Adipocyte (in vitro differentiated cells): Measurements from ENCODE around the gene ATRAID.
"Not testable (repeated sequence)": the region's sequence is repeated elsewhere in the genome, so short reads cannot be mapped to it uniquely, and the experiment has no call there.

Source experiments
- DNase-seq: peaks from one replicate; pipeline ENCODE4 v3.0.0-alpha.2; 2015; ENCODE audit warnings: low read depth
- H3K27me3 ChIP-seq: replicated peaks from 2 replicates; pipeline ENCODE4 v1.7.0; 2013; ENCODE audit warnings: mild to moderate bottlenecking, low read length, moderate library complexity; ENCODE audit not compliant: control insufficient read depth, insufficient read depth
- H3K36me3 ChIP-seq: 2 replicates; pipeline ENCODE4 v1.7.0; 2013; ENCODE audit warnings: low read length, mild to moderate bottlenecking, moderate library complexity; ENCODE audit not compliant: control insufficient read depth, insufficient read depth, severe bottlenecking
- H3K4me1 ChIP-seq: 2 replicates; pipeline ENCODE4 v1.7.0; 2013; ENCODE audit warnings: mild to moderate bottlenecking, low read length, moderate library complexity; ENCODE audit not compliant: control insufficient read depth, insufficient read depth
- H3K4me3 ChIP-seq: 2 replicates; pipeline ENCODE4 v1.7.0; 2013; ENCODE audit warnings: mild to moderate bottlenecking, low read length, moderate library complexity
- H3K9ac ChIP-seq: 2 replicates; pipeline ENCODE4 v1.7.0; 2013; ENCODE audit warnings: mild to moderate bottlenecking, low read length, moderate library complexity
- H3K9me3 ChIP-seq: 2 replicates; pipeline ENCODE4 v1.7.0; 2013; ENCODE audit warnings: mild to moderate bottlenecking, low read length, moderate library complexity; ENCODE audit not compliant: control insufficient read depth

Gene ATRAID

DNA sequence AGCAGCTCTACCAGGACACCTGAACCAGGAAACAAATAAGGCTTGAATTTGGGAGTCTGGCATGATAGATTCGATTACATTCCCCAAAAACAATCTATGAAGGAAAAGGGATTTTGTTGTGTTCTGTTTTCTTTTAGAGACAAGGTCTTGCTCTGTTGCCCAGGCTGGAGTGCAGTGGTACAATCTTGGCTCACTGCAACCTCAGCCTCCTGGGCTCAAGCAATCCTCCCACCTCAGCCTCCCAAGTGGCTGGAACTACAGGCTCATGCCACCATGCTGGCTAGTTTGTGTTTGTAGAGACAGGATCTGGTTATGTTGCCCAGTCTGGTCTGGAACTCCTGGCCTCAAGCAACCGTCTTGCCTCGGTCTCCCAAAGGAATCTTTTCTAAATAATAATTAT, 13.8 kb upstream of the ATRAID start:
- H3K27me3 ChIP-seq, H3K4me1 ChIP-seq, H3K9ac ChIP-seq, H3K4me3 ChIP-seq, H3K9me3 ChIP-seq, DNase-seq: not testable (repeated sequence)
- peaks cover 30% of the 10 kb centered on the region for H3K36me3 ChIP-seq

DNA sequence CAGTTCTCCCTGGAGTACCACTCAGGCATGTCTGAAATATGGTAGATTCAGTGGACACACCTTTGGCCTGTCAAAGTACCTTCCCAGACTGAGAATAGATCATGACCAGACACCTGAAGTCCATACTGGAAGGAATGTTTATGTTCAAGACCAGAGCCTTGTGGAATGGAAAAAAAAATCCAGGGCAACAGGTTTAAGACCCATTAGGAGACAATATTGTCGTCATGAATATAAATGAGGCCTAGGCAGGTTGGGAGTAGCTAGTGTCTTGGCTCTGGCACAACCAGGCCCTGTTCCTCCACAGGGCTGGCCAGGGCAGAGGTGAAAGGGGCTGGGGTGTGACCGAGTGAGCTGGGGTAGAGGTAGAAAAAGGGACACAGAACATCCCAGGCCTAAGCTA, 13.2 kb upstream of the ATRAID start:
- H3K4me1 ChIP-seq = no peaks in the 10 kb centered on the region
- H3K9me3 ChIP-seq = no peaks in the 10 kb centered on the region
- peaks cover 36% of the 10 kb centered on the region for H3K36me3 ChIP-seq

DNA sequence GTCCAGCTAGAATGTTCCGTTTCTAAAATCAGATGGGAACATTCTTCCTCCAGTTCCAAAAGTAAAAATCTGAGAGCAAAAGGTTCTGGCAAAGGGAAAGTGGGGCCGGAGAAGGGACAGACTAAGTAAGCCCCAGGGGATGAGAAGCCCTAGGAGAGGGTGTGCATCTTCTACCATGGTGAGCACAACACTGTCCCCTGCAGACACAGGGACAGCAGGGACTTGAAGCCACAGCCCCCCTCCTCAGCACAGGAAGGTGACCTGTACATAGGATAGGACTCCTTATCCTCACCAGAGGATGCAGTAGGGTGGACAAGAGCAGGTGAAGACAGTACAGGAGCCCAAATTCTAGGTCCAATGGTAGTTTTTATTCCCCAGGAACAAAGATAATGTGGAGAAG, 12.6 kb upstream of the ATRAID start:
- no peak for DNase-seq

More for the DNA sequence above, 13.2 kb upstream of the ATRAID start:
- Histone ChIP-seq H3K4me3 (no peak overlapping the region), H3K9ac (no peak overlapping the region), H3K27me3 (no peaks in the 10 kb centered on the region)
- no peak for DNase-seq

DNA sequence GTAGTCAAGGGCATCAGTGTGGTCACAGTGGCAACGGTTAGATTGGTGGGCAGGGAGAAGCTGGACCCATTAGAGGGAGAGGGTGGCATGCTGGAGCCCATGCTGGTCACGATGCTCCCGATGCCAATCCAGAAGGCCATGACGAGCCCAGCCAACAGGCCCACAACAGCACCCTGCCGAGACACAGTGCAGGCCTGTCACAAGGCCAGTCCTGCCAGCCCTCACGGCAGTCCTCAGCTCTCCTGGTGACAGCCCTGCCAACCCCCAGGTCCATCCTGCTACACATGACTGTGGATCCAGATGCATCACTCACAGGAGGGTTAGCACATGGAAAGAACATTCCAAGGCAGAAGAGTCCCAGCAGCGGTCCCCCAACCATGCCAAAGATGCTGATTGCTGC, 10.2 kb upstream of the ATRAID start:
- H3K36me3 ChIP-seq = peaks cover 66% of the 10 kb centered on the region
- no peaks in the 10 kb centered on the region for H3K27me3 ChIP-seq
- no peaks in the 10 kb centered on the region for H3K4me1 ChIP-seq
- no peaks in the 10 kb centered on the region for H3K9me3 ChIP-seq
- DNase-seq = no peak
- no peak overlapping the region for H3K4me3 ChIP-seq
- no peak overlapping the region for H3K9ac ChIP-seq

More for the DNA sequence above, 12.6 kb upstream of the ATRAID start:
- no peaks in the 10 kb centered on the region for H3K4me1 ChIP-seq
- no peak overlapping the region for H3K4me3 ChIP-seq
- H3K9me3 ChIP-seq = no peaks in the 10 kb centered on the region
- no peaks in the 10 kb centered on the region for H3K27me3 ChIP-seq
- peaks cover 42% of the 10 kb centered on the region for H3K36me3 ChIP-seq
- H3K9ac ChIP-seq = no peak overlapping the region

DNA sequence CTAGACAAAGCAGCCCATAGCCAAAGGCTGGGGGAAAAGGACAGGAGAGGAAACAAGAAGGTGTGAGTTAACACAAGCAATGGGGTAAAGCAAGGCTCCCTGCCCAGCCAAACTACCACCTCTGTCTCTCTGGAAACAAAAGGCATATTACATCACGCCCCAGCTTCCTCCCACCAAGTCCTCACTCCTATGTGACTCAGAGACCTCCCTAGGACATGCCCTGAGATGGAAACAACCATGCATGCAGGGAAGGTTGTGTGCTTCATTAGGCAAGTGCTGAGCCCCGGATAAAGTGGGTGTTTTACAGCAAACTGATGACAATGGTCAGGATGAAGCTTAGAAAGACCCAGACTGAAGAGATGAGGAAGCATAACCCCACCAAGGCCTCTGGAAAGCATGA, 9.0 kb upstream of the ATRAID start:
- no peaks in the 10 kb centered on the region for H3K9me3 ChIP-seq
- no peaks in the 10 kb centered on the region for H3K27me3 ChIP-seq
- H3K4me3 ChIP-seq = no peak overlapping the region
- H3K9ac ChIP-seq = no peak overlapping the region
- peaks cover 78% of the 10 kb centered on the region for H3K36me3 ChIP-seq
- DNase-seq = no peak
- H3K4me1 ChIP-seq = peaks cover 4% of the 10 kb centered on the region

DNA sequence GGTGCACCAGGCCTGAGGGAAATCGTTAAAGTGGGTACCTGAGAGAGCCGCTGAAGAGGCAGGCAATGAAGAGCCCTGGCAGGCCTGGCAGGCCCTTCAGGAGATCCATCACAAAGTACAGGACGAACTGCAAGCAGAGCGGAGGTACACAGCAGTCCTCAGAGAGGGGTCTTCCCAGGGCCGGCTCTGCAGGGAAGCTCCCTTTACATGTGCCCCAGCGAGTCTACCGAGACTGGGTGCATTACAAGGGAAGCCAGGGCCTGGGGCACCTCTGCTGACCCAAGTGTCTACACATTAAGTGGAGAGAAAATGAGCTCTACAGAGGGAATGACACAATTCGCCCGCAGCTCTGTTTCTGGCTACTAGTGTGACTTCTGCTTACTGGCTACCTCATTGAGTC, 8.1 kb upstream of the ATRAID start:
- Histone ChIP-seq H3K36me3 (peaks cover 87% of the 10 kb centered on the region), H3K27me3 (no peaks in the 10 kb centered on the region), H3K4me3 (no peak overlapping the region), H3K4me1 (peaks cover 11% of the 10 kb centered on the region), H3K9me3 (no peaks in the 10 kb centered on the region), H3K9ac (no peak overlapping the region)
- no peak for DNase-seq

DNA sequence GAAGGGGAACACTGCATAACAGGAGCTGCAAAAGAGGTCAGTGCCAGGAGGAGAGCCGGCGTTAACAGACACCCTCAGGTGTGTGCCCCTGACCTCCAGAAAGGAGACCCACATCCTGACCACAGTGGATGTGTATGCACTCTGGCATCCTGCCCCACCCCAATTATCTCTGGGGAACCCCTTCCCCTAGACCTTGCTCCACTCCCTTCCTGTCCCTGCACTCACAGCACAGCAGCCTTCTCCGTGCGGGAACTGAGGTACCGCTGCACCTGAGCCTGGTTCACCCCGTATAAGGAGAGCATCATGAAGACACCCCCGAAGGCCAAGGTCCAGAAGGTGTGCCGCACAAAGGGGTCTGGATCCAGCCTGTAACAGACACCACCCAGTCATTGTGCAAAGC, 7.3 kb upstream of the ATRAID start:
- no peaks in the 10 kb centered on the region for H3K9me3 ChIP-seq
- H3K4me3 ChIP-seq = no peak overlapping the region
- H3K36me3 ChIP-seq = peaks cover 92% of the 10 kb centered on the region
- no peak overlapping the region for H3K9ac ChIP-seq
- peaks cover 19% of the 10 kb centered on the region for H3K4me1 ChIP-seq
- no peak for DNase-seq
- H3K27me3 ChIP-seq = no peaks in the 10 kb centered on the region

DNA sequence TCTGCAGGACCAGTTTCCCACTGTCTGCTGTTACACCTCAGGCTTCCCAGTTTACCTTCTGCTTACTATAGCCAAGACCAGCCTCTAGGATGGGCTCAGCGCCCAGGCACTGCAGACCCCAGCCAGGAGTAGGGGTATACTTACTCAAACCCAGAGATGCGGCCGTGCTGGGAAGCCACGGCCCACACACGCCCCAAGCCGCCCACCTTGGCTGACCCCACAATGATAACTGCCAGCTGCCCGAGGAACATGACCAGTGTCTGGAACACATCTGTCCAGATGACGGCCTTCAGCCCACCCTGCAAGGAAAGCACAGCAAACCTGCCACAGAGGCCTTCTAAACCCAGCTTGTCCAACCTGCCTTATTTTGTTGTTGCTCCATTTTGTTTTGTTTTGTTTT, 6.6 kb upstream of the ATRAID start:
- no peak for DNase-seq
- Histone ChIP-seq H3K4me1 (peaks cover 26% of the 10 kb centered on the region), H3K27me3 (no peaks in the 10 kb centered on the region), H3K9ac (no peak overlapping the region), H3K36me3 (peaks cover 86% of the 10 kb centered on the region), H3K4me3 (no peak overlapping the region), H3K9me3 (no peaks in the 10 kb centered on the region)

DNA sequence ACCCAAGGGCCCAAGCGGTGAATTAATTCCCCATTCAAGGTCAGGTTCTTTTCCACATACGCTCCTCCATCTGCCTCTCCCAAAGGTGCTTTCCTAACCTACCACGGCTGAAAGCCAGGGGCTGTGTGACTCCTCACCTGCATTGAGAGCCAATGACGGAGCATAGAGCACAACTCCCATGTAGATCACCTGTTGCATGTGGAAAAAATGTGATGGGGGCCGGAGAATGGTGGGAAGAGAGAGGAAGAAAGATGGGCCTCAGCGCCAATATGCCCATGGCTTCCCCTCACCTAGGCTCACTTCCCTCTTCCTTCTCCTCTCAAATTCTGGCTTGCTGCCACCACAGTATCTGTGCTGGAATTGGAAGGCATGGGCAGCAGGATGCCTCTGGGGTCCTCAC, 5.5 kb upstream of the ATRAID start:
- Histone ChIP-seq H3K36me3 (peaks cover 79% of the 10 kb centered on the region), H3K9me3 (no peaks in the 10 kb centered on the region), H3K4me3 (no peak overlapping the region), H3K4me1 (peaks cover 32% of the 10 kb centered on the region), H3K27me3 (no peaks in the 10 kb centered on the region), H3K9ac (no peak overlapping the region)
- no peak for DNase-seq

DNA sequence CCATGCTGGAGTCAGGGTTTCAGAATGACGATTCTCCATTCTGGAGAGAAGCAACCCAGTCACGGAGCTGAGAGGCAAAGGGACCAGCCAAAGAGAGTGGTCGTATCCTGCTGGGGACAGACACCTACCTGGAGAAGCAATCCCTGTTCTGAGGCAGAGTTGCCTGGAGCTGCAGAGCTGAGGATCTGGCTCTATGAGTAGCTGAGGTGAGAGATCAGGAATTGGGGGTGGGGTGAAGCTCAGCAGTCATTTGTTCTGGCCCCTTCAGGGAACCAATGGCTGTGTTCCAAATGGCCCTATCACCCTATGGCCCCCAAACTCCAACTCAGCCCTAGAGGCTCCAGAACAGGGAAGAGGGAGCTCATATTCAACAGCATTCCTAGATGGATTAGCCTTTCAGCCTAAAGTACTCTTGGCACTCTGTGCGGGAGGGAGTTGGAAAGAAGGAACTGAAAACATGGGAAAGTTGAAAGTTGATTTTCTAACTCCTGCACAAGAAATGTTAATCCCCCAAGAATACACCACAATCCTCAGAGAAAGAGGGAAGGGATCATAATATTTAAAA, 3.3 kb upstream of the ATRAID start:
- Histone ChIP-seq H3K36me3 (peaks cover 58% of the 10 kb centered on the region), H3K4me3 (peak overlapping the region; percentile 48)
- no peak for DNase-seq

DNA sequence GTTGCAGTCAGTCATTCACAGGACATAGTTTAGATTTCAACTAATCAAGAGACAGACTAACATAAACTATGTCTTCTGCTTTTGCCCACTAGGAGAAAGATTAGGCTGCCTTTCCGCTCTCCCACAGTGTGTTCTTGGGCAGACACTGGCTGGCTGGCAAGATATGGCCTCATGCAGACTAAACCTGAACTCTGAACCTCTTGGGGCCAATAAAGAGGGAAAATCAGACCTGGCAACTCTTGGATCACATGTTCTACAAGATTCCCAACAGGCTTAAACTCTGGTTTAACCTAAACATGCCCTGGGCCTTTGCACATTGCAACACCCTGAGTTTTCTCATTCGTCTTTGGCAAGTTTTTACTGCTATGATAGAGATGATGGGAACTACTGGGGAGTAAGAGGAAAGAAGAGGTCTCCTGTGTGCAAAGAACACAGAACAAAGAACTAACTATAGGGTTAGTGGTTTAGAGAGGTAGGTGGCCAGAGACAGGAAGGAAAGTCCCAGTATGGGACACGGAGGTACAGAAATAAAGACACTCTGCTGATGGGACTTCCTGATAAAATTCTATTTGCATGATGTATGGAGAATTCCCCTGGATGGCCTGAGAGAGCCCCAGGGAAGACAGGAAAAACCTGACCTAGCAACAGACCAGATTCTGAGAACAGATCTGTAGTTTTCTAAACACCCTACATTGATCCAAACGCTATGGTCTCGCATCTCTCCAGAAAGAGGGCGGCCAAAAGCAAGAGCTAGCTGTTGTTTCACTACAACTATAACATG, 2.0 kb upstream of the ATRAID start:
- H3K9me3 ChIP-seq = no peaks in the 10 kb centered on the region
- peaks cover 46% of the 10 kb centered on the region for H3K36me3 ChIP-seq
- DNase-seq = no peak
- H3K4me3 ChIP-seq = peak overlapping the region; percentile 48
- peaks cover 41% of the 10 kb centered on the region for H3K4me1 ChIP-seq
- peak overlapping the region; percentile 56 for H3K9ac ChIP-seq
- no peaks in the 10 kb centered on the region for H3K27me3 ChIP-seq

More for the DNA sequence above, 3.3 kb upstream of the ATRAID start:
- Histone ChIP-seq H3K9ac (peak overlapping the region; percentile 56), H3K27me3 (no peaks in the 10 kb centered on the region), H3K9me3 (no peaks in the 10 kb centered on the region), H3K4me1 (peaks cover 40% of the 10 kb centered on the region)
